DND-41 (cell line): ENCODE measurements around the gene CDK1.

Experiments used
- EZH2 ChIP-seq: IDR thresholded peaks from 3 replicates; pipeline ENCODE4 v1.6.1; 2012; ENCODE audit warnings: borderline replicate concordance, low read depth, mild to moderate bottlenecking, moderate library complexity, low read length, inconsistent platforms; ENCODE audit not compliant: severe bottlenecking
- TF ChIP-seq, protein P1 (sequence below): IDR thresholded peaks from 2 replicates; pipeline ENCODE4 v1.5.1; 2012; ENCODE audit warnings: borderline replicate concordance, low read length, moderate library complexity, mild to moderate bottlenecking; ENCODE audit not compliant: poor library complexity, severe bottlenecking; ENCODE audit errors: extremely low read depth

DNA sequence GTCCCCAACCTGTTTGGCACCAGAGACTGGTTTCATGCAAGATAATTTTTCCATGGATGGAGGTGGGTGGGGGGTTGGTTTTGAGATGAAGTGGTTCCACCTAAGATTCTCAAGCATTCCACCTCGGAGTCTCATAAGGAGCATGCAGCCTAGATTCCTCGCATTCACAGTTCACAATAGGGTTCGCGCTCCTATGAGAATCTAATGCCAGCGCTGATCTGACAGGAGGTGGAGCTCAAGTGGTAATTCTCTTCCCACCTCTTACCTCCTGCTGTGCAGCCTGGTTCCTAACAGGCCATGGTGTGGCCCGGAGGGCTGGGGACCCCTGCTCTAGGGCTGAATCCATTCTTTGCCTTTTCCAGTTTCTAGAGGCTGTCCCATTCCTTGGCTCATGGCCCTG lies 19.1 kb upstream of the CDK1 start:
- TF ChIP-seq, protein P1, sequence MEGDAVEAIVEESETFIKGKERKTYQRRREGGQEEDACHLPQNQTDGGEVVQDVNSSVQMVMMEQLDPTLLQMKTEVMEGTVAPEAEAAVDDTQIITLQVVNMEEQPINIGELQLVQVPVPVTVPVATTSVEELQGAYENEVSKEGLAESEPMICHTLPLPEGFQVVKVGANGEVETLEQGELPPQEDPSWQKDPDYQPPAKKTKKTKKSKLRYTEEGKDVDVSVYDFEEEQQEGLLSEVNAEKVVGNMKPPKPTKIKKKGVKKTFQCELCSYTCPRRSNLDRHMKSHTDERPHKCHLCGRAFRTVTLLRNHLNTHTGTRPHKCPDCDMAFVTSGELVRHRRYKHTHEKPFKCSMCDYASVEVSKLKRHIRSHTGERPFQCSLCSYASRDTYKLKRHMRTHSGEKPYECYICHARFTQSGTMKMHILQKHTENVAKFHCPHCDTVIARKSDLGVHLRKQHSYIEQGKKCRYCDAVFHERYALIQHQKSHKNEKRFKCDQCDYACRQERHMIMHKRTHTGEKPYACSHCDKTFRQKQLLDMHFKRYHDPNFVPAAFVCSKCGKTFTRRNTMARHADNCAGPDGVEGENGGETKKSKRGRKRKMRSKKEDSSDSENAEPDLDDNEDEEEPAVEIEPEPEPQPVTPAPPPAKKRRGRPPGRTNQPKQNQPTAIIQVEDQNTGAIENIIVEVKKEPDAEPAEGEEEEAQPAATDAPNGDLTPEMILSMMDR: no peak
- TF ChIP-seq EZH2: no peak
